Posterior vena cava (tissue), 2 donors: ENCODE data around the gene FGF2. TPM values are rescaled to one million over a fixed set of nuclear protein-coding genes. Genes with fewer than 3 reads are reported as not detected.

Source experiments
- DNase-seq: peaks from one replicate; pipeline ENCODE4 v3.0.0-alpha.2; 2020; ENCODE audit warnings: low spot score
- intact Hi-C, 2 donors: fragments of 100-400 bp; cut with DNase I; formaldehyde crosslinking; loops; one replicate each; pipeline versions ENCODE4 v1.14.1 to v1.14.2; 2022 to 2023
- total RNA-seq, 2 donors: library from RNA; stranded (reverse); fragmentation: NEBNext Ultra II Directional; extraction: Animal tissue kit (Norgen Biotek cat#: 25700); gene quantifications; one replicate each; pipeline ENCODE4 v1.2.1, GENCODE V29; 2021
- donor health status: DM: yes; HTN: yes; CAD: no.
- donor health status: DM: yes; HTN: yes; CAD: no.

Gene FGF2
- total RNA-seq, 2 donors from 2014 or later = 27.5 to 34.6 TPM

DNA sequence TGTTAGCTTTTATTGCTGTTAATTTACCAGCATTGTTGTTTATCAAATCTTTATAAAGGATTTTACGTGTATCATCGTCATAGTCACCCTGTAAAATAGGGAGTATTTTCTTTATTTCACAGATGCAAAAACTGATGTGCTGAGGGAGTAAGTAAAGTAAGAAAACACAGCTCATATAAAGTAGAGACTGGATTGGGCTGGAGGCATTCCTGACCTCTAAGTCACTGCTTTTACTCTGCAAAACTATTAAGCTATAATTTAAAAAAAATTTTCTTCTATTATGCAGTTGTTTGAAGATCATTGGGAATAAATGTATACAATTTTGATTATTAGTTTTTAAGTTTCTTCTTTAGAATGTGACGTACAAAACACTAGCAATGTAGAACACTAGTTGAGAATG, 49.8 kb downstream of the FGF2 start:
- DNase-seq = no peak
- intact Hi-C loops = no loop called here

DNA sequence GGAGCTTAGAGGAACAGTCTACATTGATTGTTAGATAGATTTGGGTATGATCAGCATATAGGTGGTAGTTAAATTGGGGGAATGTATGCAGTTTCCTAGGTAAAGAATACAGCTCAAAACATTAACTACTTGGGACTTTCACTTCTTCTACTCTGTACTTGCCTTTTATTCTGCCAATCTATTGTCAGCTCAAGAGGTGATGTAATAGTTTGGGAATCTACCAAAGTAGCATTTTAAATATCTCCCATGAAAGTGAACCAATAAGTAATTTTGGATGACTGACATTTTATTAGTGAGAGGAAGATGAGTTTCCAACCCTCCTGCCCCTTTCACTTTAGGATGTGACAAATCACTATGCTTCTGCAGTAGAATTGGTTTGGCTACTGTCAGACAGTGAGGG, 52.4 kb downstream of the FGF2 start:
- intact Hi-C loops = no loop called here
- DNase-seq = no peak

DNA sequence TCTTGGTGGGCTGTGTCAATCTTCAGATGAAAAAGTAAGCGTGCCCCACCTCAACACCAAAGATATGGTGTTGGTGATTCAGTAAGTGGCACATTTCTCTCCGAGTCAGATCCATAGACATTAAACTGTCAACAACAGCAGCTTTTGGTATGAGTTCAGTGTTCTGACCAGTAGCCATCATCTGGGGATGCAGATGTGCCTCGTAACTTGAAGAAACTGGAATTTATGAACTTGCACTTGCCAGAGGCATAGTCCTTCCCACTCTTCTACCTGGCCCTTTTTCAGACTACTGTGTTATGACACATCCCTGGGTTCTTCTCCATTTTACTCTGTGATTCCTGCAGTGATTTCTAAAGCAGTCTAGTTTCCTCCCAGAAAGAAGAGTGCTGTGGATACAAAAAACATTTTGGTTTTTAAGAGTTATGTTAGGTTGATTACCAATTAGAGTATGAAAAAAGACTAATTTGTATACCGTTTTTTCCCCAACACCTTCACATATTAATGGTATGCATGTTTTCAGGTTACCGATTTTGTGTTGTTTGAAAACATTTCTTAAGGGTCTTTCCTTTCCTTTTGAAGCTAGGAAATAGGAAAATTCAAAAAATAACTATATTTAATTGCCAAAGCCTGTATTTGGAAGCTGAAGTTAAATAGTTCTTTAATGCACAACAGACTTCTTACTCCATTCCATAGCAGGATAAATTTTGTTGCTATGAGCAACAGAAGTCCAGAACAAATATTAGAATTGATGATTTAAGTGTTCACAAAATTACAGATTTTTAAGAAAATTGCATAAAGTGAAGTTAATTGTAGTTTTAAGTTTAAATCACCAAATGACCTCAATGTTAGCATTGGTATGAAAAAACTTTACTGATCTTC, 56.5 kb downstream of the FGF2 start:
- intact Hi-C loops = no loop called here
- DNase-seq = no peak

DNA sequence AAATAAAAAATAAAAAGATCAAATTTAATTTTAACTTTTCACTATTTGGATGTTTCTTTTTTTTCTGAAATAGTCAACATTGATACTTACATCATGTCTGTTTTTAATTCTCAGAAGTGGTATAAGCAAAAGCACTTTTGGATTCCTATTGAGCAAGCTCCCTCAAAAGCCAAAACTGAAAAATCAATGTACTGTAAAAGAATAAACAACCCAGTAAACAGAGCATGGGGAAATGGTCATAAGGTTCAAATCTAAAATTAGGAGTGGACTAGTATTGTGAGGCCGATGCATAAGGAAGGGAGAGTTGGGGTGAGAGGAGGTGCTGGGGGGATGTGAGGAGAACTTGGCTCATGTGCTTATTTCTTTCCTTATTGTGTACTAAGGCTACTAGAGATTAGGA, 57.9 kb downstream of the FGF2 start:
- no peak for DNase-seq
- intact Hi-C loops = no loop called here

DNA sequence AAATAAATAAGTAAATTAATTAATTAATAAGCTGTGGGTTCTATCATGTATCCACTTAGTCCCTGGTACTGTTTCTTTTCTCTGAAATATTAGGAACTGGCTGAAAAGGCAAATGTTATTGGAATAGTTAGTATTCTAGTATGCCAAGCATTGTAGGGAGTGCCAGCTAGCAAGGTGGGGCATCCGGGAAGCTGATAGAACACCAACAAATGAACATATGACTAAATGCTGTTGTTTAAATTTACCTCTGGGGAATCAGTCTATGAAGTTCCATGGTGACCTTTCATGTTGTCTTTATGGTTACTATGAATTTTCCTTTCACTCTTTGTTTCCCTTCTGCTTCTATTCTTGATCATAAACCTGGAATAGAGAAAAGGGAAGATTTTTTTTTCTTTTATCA, 63.1 kb downstream of the FGF2 start:
- no peak for DNase-seq
- intact Hi-C loops = no loop called here

DNA sequence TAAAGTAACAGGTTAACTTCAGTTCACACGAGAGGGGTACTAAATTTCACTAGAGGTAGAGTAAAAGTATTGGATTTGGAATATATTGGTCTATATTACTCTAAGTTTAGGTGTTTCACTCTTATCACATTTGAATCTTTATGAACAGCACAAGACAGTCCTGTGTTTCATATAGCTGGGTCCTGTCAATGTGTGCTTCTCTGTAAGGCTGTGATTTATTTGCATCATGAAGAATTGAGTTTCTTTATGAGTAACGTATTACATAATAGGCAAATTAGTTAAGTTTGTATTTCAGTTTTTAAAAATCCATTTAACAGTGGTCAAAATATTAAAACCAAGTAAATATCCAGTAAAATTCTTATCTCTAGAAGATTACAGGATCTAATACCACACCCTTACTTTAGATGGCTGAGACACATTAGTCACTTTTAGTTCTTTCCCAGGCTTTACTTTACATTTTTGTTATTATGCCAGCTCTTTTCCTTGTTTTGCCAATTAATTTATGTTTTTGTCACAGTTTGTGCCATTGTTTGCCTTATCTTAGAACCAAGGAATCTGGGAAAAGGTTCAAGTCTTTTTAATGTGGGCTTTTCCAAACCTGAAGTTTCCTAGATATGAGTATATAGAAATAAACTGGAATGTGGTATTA, 63.6 kb downstream of the FGF2 start:
- intact Hi-C loops = no loop called here
- no peak for DNase-seq

DNA sequence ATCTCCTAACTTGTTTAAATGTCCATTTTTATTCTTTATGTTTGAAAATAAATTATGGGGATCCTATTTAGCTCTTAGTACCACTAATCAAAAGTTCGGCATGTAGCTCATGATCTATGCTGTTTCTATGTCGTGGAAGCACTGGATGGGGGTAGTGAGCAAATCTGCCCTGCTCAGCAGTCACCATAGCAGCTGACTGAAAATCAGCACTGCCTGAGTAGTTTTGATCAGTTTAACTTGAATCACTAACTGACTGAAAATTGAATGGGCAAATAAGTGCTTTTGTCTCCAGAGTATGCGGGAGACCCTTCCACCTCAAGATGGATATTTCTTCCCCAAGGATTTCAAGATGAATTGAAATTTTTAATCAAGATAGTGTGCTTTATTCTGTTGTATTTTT, 68.2 kb downstream of the FGF2 start:
- intact Hi-C loops = no loop called here
- no peak for DNase-seq

DNA sequence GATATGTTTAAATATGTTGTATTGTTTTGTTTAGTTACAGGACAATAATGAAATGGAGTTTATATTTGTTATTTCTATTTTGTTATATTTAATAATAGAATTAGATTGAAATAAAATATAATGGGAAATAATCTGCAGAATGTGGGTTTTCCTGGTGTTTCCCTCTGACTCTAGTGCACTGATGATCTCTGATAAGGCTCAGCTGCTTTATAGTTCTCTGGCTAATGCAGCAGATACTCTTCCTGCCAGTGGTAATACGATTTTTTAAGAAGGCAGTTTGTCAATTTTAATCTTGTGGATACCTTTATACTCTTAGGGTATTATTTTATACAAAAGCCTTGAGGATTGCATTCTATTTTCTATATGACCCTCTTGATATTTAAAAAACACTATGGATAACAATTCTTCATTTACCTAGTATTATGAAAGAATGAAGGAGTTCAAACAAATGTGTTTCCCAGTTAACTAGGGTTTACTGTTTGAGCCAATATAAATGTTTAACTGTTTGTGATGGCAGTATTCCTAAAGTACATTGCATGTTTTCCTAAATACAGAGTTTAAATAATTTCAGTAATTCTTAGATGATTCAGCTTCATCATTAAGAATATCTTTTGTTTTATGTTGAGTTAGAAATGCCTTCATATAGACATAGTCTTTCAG, 68.8 kb downstream of the FGF2 start:
- no peak for DNase-seq
- intact Hi-C loops = no loop called here

DNA sequence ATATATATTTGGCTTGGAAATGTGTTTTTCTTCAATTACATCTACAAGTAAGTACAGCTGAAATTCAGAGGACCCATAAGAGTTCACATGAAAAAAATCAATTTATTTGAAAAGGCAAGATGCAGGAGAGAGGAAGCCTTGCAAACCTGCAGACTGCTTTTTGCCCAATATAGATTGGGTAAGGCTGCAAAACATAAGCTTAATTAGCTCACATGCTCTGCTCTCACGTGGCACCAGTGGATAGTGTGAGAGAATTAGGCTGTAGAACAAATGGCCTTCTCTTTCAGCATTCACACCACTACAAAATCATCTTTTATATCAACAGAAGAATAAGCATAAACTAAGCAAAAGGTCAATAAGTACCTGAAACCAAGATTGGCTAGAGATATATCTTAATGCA, 69.6 kb downstream of the FGF2 start:
- intact Hi-C loops = no loop called here
- DNase-seq = no peak

DNA sequence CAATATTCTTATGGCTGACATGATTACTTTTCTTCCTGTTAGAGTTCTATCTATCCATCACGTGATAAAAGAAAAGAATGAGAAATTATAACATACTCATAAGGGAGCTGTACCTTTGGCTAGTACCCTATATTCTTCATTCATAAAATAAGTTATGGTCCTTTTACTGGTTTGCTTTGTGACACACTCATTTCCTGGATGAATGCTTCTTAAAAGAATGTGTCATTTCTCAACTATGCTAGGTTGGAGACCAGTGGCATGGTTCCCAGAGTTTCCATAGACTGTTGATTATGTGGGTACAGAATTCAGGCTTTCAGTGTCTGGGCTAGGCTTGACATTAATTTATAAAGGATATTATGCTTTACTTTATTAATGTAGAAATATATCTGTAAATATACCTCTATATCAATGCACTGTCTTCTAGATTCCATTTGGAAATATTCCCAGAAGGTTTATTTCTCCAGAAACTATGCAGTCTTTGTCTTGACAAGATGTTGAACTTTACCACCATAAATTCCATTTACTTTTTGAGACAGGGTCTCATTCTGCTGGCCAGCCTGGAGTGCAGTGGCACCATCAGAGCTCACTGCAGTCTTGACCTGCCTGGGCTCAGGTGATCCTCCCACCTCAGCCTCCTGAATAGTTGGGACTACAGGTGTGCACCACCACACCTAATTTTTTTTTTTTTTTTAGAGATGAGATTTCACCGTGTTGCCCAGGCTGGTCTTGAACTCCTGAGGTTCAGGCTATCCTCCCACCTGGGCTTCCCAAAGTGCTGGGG, 71.9 kb downstream of the FGF2 start:
- intact Hi-C loops = no loop called here
- DNase-seq = no peak

DNA sequence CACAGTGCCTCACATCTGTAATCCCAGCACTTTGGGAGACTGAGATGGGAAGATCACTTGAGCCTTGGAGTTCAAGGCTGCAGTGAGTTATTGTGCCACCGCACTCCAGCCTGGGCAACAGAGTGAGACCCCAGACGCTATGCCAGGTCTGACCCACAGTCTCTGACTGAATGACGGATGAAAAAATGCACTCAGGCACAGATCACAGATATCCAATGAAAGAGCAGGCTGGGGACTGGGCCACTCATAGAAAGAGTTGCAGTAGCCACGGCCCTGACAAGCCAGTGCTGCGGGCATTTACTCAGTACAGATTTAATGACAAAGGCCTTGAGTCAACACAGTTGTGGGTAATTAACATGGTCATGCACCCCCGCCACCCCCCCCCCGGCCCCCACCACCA, 73.1 kb downstream of the FGF2 start:
- no peak for DNase-seq
- intact Hi-C loops = no loop called here

DNA sequence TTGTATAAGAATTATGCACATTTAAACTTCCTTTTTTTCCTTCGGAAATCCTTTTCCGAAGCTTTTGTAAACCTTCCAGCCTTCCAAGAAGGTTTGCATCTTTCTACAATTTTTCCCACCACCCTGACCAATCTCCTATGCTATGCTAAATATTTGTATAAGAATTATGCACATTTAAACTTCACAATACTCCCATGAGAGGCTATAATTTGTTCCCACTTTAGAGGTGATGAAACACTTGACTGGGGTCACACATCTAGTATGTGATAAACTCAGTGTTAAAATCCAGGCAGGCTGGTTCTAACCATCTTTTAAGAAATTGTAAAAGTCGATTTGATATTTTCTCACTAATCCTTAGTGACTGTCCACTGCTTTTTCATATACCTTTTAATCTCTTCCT, 73.7 kb downstream of the FGF2 start:
- DNase-seq = no peak
- intact Hi-C loops = no loop called here

DNA sequence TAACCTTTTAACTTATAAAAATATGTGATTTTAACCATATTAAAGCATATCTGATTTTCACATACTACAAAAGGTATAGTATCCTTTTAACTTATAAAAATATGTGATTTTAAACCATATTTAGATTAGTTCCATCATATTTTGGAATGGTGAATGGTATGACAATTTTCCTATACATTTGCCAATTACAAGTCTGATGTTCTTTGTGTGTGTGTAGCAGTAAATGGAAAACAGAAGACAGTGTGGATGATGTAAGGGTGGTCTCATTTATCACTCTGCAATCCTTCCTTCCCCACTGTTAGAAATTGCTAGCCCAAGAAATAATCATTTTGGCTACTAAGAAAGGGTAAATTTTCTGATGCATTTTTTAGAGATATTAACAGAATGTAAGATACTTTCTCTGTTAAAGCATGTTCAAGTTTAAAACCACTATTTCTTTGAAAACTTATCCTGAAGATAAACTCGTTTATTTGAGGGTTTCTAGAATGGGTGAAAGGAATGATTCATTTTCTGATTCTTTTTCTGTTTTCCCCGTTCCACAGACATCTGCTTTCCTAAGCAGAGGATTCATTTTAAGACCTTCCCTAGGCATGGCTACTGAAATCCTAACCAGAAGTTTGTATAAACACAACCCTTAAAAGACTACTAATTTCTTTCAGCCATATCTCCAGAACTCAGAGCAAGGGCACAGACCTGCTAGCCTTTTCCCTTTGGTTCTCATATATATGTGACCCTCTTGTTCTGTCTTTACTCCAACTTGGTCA, 74.8 kb downstream of the FGF2 start:
- intact Hi-C loops = no loop called here
- DNase-seq = no peak

DNA sequence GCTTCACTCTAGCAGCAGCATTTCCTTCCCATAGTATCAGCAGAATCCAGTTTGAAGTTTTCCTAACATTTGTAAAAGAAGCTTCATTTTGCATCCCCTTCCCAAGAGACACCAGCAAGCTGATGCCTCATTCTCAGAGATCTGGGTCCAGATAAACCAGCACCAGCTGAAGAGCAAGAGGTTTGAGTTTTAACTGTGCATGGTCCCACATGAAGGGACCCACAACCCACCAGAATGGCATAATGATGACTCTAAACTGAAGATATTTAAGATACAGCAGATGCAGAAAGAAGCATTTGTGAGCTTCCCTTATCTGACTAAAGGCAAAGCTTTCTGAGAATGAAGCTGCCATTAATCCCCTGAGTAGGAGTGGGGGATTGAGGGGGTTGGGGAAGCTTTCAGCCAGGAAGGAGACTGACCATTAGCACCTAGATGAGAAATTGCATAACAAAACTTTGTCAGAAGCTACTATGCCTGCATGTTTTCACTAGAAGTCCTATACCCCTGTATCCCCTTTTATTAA, 77.2 kb downstream of the FGF2 start:
- intact Hi-C loops = no loop called here
- no peak for DNase-seq

DNA sequence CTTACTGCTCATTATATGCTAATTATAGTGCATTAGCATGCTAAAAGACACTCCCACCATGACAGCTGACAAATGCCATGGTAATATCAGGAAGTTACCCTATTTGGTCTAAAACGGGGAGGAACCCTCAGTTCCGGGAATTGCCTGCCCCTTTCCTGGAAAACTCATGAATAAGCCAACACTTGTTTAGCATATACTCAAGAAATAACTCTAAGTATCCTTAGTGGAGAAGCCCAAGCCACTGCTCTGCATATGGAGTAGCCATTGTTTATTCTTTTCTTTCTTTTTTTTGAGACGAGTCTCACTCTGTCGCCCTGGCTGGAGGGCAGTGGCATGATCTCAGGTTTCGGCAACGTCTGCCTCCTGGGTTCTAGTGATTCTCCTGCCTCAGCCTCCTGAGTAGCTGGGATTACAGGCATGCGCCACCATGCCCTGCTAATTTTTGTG, 80.3 kb downstream of the FGF2 start:
- intact Hi-C loops = no loop called here
- no peak for DNase-seq

DNA sequence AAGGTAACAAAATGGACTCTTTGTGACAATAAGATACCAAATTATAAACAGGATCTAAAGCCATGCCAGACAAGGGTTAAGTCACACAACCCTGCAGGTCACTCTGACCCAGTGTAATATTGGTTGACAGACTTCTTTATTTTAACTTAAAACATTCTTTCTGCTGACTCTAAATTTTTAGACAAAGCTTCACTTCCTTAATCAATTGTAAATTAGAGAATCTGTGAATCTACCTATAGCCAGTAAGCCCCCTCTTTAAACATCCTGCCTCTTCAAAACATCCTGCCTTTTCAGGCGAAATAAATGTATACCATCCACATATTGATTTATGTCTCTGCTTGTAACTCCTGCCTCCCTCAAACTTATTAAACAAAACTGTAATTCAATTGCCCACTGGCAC, 81.6 kb downstream of the FGF2 start:
- DNase-seq = no peak
- intact Hi-C loops = no loop called here

DNA sequence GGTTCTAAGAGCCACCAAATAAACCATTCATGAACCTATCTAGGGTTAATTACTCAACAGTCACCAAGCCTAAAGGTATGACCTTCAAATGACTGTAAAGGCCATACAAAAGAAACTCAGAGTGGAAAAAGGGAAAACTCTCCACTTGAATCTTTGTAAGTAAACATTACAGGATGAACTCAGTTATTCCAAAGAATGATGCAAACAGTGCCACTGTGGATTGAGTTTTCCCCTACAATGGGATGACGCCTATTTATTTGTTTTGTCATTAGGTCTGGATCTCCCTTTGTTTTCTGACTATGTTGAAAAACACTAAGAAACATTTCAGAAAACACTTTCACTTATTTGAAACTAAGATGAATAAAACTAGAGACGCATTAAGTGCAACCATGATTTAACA, 83.1 kb downstream of the FGF2 start:
- intact Hi-C loops = loop anchor here in 1 of 2 donors (5.0 kb wide), 1 partner anchor 152 kb away; no protein-coding TSS in a partner anchor
- DNase-seq = no peak

DNA sequence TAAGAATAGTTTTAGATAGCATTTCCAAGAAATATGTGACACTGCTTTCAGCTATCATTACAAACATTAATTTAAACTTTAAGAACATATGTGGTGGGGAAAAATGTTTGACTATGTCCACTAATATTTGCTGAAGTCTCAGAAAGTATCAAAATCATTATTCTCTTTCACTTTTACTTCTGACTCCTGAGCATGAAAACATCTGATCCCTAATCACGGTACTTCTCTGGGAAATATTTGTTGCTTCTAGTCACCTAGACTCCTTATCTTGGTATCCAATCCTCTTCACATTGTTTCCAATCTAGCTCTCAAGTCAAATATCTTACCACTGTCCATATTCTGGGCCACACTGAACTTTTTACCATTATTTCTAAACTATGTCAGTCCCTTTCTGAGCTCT, 85.0 kb downstream of the FGF2 start:
- no peak for DNase-seq
- intact Hi-C loops = loop anchor here in 1 of 2 donors (5.0 kb wide), 1 partner anchor 154 kb away; no protein-coding TSS in a partner anchor
